Measurements from ENCODE around the gene TMC4.
"Not testable (repeated sequence)": the region's sequence is repeated elsewhere in the genome, so short reads cannot be mapped to it uniquely, and the experiment has no call there.

TMC4 gene

DNA sequence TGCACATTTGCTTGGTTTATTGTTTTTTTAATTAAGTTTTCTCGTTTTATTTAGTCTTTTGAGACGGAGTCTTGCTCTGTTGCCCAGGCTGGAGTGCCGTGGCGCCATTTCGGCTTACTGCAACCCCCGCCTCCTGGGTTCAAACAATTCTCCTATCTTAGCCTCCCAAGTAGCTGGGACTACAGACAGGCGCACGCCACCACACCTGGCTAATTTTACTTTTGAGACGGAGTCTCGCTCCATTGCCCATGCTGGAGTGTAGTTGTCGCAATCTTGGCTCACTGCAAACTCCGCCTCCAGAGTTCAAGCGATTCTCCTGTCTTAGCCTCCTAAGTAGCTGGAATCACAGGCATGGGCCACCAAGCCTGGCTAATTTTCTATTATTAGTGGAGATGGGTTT is 29.0 kb upstream of the TMC4 start:
- no peak for DNase-seq

DNA sequence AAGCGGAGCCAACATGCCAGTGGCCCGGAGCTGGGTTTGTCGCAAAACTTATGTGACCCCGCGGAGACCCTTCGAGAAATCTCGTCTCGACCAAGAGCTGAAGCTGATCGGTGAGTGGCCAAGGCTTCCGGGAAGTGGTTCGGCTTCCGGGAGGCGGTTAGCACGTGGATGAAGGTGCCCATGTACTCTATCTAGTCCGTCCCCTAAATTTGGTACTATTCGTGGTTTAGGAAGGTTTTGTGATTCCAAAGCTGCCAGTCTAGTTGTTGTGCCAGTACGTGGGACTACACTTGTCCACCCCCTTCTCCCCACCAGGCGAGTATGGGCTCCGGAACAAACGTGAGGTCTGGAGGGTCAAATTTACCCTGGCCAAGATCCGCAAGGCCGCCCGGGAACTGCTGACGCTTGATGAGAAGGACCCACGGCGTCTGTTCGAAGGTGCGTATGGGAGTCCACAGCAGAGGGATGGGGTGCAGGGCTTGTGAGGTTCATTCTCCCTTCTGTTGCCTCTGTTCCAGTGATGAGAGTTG is 28.3 kb upstream of the TMC4 start:
- no peak for DNase-seq

DNA sequence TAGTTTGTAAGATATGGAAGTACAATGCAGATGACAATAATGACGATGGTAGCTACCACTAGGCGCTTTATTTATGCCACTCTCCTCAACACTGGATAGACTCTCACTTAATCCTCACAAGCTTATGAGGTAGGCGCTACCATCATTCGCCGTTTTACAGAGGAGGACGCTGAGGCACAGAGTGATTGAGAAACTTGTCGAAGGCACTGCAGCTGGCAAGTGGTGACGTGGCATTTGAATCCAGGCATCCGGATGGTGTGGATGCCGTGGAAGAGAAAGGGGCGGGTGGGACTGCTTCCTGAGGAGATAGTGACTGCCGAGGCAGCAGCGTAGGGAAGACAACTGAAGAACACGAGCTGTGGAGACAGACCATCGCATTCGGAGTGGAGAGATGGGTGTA is 26.4 kb upstream of the TMC4 start:
- no peak for DNase-seq

DNA sequence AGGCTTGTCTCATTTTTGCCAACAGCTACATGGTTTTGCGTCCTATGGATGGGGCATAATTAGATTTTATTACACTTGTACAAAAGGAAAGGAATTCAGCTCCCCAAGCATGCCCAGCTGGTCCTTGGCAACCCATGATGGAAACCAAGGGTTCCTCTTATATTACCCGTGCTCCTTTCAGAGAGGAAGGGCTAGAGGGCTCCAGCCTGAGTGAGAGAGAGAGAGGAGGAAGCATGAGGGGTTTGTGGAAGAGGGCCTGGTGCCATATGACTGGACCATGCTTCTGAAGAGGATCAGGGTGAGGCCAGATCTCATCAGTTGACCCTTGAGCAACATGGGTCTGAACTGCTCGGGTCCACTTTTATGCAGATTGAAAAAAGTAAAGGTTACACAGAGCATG is 24.2 kb upstream of the TMC4 start:
- DNase-seq: no peak

DNA sequence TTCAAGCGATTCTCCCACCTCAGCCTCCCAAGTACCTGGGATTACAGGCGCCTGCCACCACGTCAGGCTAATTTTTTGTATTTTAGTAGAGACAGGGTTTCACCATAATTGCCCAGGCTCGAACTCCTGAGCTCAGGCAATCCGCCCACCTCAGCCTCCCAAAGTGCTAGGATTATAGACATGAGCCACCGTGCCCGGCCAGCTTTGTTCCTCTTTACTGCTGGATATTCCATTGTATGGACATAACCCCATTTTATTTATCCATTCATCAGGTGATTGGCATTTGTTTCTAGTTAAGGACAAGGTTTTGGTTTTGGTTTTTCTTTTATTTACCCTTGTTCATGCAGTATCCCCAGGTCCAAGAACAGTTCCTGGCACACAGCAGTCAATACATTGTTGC is 23.6 kb upstream of the TMC4 start:
- DNase-seq: no peak

DNA sequence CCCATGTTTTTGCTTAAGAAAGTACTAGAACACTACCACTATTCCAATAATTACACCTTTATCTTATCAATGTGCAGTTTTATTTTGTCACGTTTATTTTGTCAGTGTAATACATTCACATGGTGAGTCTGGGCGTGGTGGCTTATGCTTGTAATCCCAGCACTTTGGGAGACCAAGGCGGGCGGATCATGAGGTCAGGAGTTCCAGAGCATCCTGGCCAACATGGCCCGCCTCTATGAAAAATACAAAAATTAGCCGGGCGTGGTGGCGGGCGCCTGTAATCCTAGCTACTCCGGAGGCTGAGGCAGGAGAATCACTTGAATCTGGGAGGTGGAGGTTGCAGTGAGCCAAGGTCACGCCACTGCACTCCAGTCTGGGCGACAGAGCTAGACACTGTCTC is 21.5 kb upstream of the TMC4 start:
- not testable (repeated sequence) for DNase-seq

DNA sequence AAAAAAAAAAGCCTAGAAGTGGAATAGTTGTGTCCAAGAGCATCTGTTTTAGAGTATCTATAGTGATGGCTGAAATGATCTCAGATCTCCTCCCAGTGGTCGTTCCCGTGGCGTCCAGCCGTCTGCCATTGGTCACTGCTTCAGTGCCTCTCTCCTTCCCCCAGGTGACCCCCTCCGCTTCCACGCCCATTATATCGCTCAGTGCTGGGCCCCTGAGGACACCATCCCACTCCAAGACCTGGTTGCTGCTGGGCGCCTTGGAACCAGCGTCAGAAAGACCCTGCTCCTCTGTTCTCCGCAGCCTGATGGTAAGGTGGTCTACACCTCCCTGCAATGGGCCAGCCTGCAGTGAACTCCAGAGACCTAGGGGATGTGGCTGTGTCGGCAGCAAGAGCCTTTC is 20.1 kb upstream of the TMC4 start:
- no peak for DNase-seq

DNA sequence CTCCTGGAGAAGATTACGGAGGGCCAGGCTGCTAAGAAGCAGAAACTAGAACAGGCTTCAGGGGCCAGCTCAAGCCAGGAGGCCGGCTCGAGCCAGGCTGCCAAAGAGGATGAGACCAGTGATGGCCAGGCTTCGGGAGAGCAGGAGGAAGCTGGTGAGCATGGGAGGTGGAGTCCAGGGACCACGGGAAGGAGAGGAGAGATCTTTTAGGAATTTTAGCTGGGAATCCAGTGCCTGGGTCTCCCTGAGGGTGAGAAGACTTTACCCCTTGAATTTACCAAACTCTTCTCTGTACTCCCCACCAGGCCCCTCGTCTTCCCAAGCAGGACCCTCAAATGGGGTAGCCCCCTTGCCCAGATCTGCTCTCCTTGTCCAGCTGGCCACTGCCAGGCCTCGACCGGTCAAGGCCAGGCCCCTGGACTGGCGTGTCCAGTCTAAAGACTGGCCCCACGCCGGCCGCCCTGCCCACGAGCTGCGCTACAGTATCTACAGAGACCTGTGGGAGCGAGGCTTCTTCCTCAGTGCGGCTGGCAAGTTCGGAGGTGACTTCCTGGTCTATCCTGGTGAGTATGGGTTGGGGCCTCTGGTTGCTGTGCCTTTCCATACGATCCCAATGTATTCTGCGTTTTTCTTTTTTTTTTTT is 19.0 kb upstream of the TMC4 start:
- DNase-seq: peak; percentile 9

DNA sequence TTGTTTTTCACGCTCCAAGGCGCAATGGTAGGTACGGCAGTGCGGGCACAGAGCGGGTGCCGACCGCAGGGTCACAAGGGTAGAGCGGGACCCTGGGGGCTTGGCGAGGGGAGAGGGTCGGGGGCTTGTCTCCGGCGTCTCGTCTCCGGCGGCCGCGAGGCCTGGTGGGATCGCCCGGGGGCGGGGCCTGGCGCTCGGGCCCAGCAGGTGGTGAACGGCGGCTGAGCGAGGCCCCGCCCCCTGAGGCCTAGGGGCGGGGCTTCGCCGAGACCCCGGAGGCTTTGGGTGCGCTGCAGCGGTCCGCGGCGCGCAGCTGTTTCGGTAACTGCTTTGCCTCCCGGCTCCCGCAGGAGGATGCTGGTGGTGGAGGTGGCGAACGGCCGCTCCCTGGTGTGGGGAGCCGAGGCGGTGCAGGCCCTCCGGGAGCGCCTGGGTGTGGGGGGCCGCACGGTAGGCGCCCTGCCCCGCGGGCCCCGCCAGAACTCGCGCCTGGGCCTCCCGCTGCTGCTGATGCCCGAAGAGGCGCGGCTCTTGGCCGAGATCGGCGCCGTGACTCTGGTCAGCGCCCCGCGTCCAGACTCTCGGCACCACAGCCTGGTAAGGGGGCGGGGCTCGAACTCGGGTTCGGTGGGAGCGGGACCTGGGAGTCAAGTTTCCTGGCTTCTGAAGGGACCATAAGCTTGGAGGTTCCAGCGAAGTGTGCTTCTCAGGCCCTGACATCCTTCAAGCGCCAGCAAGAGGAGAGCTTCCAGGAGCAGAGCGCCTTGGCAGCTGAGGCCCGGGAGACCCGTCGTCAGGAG is 18.3 kb upstream of the TMC4 start, which contains the start of gene TSEN34:
TSEN34 (plus strand) TSS at position 298 of the 800 bp plus-strand sequence; CDS start at position 355, 57 bp downstream.
- peak; percentile 73 for DNase-seq

DNA sequence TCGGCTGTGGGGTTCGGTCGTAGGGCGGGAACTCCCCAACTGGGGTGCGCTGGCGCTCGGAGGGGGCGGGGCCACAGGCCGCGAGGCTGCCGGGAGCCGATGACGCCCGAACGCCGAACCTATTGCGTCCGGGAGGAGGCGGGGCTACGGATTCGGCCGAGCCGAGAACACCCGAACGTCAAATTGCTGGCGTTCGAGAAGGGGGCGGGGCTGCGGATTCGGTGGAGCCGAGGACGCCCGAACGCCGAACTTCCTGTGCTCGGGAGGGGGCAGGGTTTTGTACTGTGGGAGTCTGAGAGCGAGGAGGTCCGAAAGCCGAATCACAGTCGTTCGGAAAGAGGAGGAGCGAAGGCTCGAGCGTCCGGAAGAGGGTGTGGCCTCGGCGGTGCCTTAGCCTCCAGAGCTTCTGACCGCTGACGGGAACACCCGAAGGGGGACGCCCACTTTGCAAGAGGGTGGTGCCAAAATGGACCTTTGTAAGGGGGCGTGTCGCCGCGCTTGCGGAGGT is 17.6 kb upstream of the TMC4 start:
- peak; percentile 99 for DNase-seq

DNA sequence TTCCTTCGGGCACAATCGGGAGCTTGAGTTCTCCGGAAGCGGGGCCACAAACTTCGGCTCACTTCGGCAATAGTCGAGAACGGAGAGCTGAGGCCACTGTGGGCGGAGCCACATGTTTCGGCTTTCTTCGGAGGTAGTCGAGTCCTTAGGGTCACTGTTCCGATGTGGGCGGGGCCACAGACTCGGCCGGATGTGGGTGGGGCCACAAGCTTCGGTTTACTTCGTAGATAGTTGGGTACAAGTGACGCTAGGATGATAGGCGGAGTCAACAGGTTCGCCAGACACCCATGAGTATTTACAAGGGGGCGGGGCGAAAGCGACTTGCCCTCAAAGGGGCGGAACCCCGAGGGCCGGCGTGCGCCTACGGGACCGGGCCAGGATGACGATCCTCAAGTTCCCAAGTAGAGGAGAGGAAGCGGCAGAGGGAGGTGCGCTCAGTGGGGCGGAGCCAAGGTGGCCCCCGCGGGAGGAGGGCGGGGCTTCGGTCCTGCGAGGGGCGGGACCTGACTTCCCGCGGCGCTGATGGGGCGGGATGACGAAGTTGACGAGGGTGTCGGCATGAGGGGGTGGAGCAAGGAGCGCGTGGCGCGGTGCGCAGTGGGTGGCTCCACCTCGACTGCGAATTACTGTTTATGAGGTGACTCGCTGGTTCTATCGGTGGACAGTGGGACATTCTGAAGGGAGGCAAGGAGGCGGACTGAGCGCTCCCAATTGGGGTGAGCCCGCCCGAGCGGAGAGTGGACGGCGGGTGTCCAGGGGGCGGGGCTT is 17.0 kb upstream of the TMC4 start:
- peak; percentile 99 for DNase-seq

DNA sequence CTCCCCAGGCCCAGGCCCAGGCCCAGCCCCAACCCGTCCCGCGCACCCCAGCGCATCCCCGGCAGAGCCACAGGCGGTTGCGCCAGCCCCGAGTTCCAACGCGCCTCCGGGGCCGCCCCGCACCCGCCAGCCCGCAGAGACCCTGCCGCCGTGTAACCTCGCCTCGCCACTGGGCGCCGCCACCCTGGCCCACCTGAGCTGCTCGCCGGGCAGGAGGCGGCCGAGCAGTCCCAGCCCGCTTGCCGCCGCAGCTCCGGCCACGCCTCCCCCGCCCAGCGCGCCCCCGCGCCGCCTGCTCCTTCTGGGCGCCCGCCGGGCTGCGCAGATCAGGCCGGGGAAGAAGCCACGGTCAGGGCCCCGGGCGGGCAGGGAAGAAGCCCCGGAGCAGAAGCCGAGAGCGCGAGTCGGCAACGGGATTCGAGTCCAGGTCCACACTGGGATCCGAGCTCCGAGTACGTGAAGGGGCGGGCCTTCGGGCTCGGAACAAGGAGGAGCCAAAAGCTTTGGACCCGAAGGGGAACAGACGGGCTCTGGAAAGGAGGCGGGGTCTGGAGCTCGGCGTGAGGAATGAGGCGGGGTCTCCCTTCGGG is 16.3 kb upstream of the TMC4 start, which contains the start of gene MBOAT7:
MBOAT7 (minus strand) TSS at position 436 of the 590 bp plus-strand sequence. CDS start 1,072 bp downstream, outside the sequence.
- DNase-seq: no peak

DNA sequence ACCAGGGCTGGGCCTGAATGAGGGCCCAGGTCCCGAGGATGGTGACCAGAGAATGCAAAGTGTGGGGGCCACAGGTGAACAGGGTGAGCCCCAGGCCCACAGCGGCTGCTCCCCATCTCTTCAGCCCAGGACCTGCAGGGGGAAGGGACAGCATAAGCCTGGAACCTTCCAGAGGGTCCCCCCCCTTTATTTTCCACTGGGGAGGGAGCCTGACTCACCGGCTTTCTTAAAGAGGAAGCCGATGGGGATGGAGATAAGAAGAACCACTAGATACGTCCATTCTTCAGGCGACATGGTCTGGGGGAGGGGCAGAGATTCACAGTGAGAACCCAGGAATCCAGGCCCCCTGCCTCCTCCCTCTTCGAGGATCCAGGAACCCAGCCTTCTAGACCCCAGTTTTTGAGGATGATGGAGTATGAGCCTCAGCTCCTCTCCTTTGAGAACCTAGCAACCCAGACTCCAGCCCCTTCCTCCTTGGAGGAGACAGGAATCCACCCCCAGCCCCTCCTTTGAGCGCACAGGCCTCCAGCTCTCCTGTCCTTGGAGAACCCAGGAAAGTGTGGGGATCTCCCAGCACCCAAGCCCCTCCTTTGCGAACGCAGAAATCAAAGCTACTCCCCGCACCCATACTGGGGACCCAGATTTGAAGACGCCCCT is 15.4 kb upstream of the TMC4 start:
- no peak for DNase-seq

DNA sequence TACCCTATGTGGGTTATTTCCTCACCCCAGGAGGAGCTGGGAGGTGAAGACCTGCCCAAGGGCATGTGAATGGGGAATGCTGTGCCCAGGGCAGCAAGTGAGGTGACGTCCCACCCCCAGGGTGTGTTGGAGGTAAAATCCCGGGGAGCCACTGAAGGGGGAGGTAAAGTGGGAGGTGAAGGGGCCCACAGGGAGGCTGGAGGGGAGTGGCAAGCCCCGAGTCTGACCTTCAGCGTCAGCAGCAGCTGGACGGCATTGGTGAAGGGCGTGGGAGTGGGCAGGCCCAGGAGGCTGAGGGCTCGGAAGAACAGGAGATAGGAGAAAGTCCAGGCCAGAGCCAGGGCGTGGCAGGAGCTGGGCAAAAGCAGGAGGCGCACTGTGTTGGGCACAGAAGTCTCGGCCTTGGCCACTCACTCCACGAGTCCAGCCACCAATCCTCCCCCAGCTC is 14.0 kb upstream of the TMC4 start:
- no peak for DNase-seq

DNA sequence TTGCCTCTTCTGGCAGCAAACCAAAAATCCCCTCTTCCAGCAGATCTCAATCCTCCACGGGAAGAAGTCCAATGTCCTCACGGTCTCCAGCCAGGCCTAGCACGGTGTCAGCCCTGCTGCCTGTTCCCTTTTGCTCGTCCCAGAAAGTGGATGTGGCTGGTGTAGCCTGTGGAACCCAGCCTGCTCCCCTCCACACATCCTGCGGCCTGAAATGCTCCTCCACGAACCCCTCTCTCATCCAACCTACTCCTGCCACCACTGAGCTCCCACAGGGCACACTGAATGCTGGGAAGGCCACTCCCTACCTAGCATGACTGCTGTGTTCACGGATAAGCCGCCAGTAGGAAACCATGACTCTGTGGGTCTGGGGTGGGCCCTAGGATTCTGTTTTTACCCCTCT is 13.4 kb upstream of the TMC4 start:
- DNase-seq: no peak

DNA sequence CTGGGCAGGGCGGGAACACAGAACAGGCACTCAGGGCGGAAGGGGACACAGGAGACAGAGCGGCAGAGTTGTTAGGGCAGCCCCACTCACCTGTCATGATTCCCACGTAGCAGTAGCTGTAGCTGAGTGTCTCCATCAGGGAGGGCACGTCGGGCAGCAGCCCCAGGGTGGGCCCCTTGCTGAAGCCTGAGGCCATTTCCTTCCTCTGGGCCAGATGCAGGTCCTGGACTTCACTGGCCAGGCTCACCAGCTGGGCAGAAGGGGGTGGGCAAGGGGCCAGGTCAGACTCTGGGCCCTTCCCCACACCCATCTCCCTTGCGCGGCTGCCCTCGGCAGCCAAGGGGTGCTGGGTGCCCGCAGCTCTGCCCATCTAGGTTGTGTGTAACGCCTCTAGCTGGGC is 10.5 kb upstream of the TMC4 start:
- no peak for DNase-seq

DNA sequence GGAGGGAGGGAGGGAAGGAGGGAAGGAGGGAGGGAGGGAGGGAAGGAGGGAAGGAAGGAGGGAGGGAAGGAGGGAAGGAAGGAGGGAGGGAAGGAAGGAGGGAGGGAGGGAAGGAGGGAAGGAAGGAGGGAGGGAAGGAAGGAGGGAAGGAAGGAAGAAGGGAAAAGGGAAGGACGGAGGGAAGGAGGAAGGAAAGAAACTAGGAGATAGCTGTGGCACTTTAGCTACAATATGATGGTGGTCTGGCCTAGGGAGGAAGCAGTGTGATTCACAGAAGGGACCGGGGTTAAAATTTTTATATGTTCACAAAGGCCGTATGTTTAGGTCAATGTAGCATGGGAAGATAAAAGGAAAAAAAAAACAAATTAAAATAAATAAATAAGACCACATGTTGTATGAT is 8.9 kb upstream of the TMC4 start:
- not testable (repeated sequence) for DNase-seq

DNA sequence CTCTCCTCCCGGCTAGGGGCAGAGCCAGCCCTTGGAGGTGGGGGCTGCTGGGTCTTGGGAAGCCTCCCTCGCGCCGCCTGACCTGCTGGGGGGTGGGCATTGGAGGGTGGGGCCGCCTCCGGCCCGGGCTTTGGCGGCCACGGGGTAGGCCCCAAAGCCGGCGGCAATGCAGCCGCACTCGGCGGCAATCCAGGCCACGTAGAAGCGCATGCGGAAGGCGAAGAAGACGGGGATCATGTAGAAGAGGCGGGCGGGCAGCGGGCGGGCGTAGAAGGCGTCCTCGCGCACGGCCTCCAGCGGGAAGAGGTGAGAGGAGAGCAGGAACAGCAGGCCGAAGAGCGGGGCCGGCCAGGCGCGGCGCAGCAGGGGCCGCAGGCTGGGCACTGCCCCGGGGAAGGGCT is 7.7 kb upstream of the TMC4 start:
- DNase-seq: no peak

DNA sequence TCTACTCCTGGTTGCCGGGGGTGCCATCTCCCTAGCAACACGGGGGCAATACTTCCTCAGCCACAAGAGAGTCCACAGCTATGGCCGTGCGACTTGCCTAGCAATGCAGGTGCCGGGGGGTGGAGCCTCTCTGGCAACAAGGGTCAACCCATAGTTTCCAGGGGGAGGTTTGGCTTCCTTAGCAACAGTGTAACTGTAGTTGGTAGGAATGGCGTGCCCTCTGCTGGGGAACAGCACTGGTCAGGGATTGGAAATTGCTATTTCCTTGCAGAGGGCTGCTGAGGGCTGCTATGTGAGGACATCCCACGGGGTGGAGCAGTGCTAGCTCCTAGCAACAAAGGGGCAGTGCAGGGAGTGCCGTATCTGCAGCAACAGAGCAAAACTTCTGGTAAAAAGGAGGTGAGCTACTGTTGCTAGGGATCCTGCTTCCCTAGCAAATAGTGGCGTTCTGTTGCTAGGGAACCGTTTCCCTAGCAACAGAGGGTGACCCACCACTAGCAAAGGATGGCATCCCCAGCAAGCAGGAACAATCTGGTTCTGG is 7.0 kb upstream of the TMC4 start:
- no peak for DNase-seq

DNA sequence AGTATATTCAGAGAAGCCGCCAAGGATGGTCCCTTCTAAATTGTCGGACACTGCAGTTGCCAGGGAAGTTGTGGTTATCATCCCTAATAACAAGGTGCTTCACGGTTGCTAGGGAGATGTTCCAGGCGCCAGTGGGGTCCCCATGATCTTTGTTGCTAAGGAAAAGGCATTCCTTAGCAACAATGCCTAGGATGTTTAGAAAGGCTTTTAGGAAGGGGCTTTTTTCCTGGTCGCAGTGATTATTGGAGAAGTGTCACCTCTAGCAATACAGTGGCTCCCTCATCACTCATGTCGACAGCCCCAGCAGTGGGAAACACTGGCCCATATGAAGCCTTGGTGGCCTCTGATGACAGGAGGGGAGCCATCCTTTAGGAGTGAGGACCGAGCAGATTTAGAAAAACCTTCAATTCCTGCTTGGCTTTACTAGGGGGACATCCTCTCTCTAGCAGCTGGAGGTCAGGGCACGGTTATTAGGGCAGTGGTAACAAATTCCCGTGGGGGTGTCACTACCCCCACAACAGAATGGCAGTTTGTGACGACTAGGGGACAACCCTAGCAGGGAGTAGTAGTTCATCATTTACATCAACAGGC is 6.4 kb upstream of the TMC4 start:
- DNase-seq: no peak

DNA sequence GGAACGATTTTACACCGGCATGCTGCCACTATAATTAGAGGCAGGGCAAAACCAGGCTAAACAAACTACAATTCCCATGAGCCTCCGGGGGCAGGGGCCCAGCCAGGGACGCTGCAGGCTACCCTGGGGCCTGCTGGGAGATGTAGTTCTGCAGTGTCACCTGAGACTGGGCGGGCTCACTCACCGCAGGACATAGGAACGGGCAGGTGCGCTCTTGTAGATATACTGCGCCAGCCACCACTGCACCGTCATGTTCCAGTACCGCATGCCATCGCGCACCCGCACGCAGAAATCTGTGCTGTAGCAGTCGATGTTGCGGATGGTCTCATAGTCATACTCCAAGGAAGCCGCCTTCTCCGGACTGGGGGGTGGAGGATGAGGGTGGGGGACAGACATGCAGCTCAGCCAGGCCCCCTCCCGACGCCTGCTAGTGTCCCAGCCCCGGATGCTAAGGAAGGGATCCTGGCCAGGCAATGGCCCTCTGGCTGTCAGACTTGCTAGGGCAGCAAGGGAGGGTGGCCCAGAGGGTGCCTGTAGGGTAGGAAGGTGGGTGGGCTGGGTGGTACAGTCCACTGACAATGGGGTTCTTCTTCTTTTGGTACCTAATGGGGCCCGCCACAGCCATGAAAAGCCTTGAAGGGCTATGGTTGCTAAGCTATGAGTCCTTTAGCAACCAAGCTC is 5.8 kb upstream of the TMC4 start:
- no peak for DNase-seq

Measured in HCEC 1CT (cell line).